CD4-positive, alpha-beta T cell (primary cell): ENCODE data around the gene PLCB1. TPM values are rescaled to one million over a fixed set of nuclear protein-coding genes. Genes with fewer than 3 reads are reported as not detected.

Experiments used
- ATAC-seq: fragments of 200-7000 bp; cut with Tn5 transposase; one replicate; pipeline ENCODE4 v1.10.0; 2022; ENCODE audit warnings: mild to moderate bottlenecking; ENCODE audit not compliant: poor library complexity
- CTCF ChIA-PET: fragments of 350-600 bp; sonication (Branson Sonifier 250); formaldehyde crosslinking; loops from one replicate; lab custom pipeline; 2021; ENCODE audit warnings: antibody characterized with exemption, inconsistent platforms; lab: Charles Lee
- POLR2A ChIA-PET: fragments of 350-600 bp; sonication (Branson Sonifier 250); formaldehyde crosslinking; loops from one replicate; lab custom pipeline; 2021; ENCODE audit warnings: antibody characterized with exemption, inconsistent platforms; lab: Charles Lee
- DNase-seq, 14 experiments: peaks; one replicate each; pipeline ENCODE4 v3.0.0-alpha.2; 2013 to 2020; ENCODE audit warnings: mixed read lengths in 2 of 14
- H3K27ac ChIP-seq, 2 donors: one replicate each; pipeline versions ENCODE4 v1.5.1 to v1.7.0; 2013; ENCODE audit warnings: low read length in 2 of 2, low read depth in 1 of 2, mild to moderate bottlenecking in 1 of 2
- H3K27me3 ChIP-seq, 2 experiments: 1 replicate in 1 of 2; 2 replicates in 1 of 2; pipeline versions ENCODE4 v1.6.1 to v1.7.0; 2013; ENCODE audit warnings: low read length in 2 of 2, control low read depth in 1 of 2, mild to moderate bottlenecking in 1 of 2, moderate library complexity in 1 of 2; ENCODE audit not compliant: insufficient read depth in 2 of 2, control insufficient read depth in 1 of 2
- H3K36me3 ChIP-seq: one replicate; pipeline ENCODE4 v1.6.1; 2013; ENCODE audit warnings: low read length, control low read depth; ENCODE audit not compliant: insufficient read depth
- H3K4me1 ChIP-seq: one replicate; pipeline ENCODE4 v1.6.1; 2013; ENCODE audit warnings: low read length, control low read depth; ENCODE audit not compliant: insufficient read depth
- H3K4me3 ChIP-seq: one replicate; pipeline ENCODE4 v1.5.1; 2013; ENCODE audit warnings: mild to moderate bottlenecking, low read length, moderate library complexity
- H3K9me3 ChIP-seq, 2 experiments: 1 replicate in 1 of 2; 2 replicates in 1 of 2; pipeline versions ENCODE4 v1.6.1 to v1.7.0; 2013; ENCODE audit warnings: low read length in 2 of 2, mild to moderate bottlenecking in 2 of 2, control low read depth in 1 of 2, moderate library complexity in 1 of 2; ENCODE audit not compliant: control insufficient read depth in 1 of 2, insufficient read depth in 1 of 2
- H3K27ac Mint-ChIP-seq: one replicate; pipeline ENCODE4 v1.8.0; 2020; ENCODE audit warnings: mixed read lengths
- H3K27me3 Mint-ChIP-seq: one replicate; pipeline ENCODE4 v1.8.0; 2021; ENCODE audit warnings: mixed read lengths
- H3K36me3 Mint-ChIP-seq: one replicate; pipeline ENCODE4 v1.8.0; 2021; ENCODE audit warnings: low read depth, mixed read lengths
- H3K4me1 Mint-ChIP-seq: one replicate; pipeline ENCODE4 v1.8.0; 2021; ENCODE audit warnings: low read depth, mixed read lengths
- H3K4me3 Mint-ChIP-seq: one replicate; pipeline ENCODE4 v1.8.0; 2020; ENCODE audit warnings: mild to moderate bottlenecking, mixed read lengths
- H3K9me3 Mint-ChIP-seq: one replicate; pipeline ENCODE4 v1.8.0; 2020; ENCODE audit warnings: mixed read lengths
- intact Hi-C, 2 experiments: fragments of 100-400 bp; cut with DNase I in 1 of 2; cut with micrococcal nuclease in 1 of 2; formaldehyde crosslinking; loops; one replicate each; pipeline versions ENCODE4 v1.15.1 to v1.9.0; 2023 to 2025; cut with DNase I, micrococcal nuclease
- total RNA-seq, 174 experiments: library from RNA in 2 of 174; stranded (reverse) in 2 of 174; gene quantifications; one replicate each; pipeline ENCODE4 v1.2.3 and lab custom pipeline; 2021 to 2026
- TF ChIP-seq, protein P1 (sequence below): fragments of 200-600 bp; IDR thresholded peaks from one replicate; pipeline ENCODE4 v1.8.0; 2022; ENCODE audit warnings: antibody characterized with exemption, mild to moderate bottlenecking

The PLCB1 gene
- total RNA-seq, 2 experiments from 2014 or later = 3.8 to 5.6 TPM

DNA sequence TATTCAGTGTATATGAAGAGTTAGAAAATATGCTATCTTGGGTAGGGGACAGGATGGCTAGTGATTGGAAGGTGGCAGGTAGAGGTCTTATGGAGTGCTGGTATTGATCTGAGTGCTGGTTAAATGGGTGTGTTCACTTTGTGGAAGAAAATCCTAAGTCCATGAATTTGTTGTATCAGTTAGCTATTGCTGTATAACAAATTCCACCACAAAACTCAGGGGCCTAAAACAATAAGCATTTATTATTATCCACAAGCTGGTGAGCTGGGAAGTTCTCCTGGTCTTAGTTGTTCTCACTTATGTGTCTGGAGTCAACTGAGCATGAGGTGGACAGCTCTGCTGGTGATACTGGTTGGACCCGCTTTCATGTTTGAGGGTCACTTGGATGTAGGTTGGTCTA is 724.6 kb downstream of the PLCB1 start:
- no peaks in the 10 kb centered on the region for H3K9me3 ChIP-seq
- intact Hi-C loops = no loop called here
- Mint-ChIP-seq H3K27me3 (no peaks in the 10 kb centered on the region), H3K36me3 (no peaks in the 10 kb centered on the region), H3K9me3 (no peaks in the 10 kb centered on the region), H3K4me3 (no peak overlapping the region), H3K4me1 (no peaks in the 10 kb centered on the region), H3K27ac (no peak overlapping the region)
- no peak overlapping the region for H3K27ac ChIP-seq
- CTCF ChIA-PET = no interaction called here
- ATAC-seq (no peak), DNase-seq (no peak)
- POLR2A ChIA-PET = no interaction called here
- no peaks in the 10 kb centered on the region for H3K36me3 ChIP-seq
- no peaks in the 10 kb centered on the region for H3K27me3 ChIP-seq
- H3K4me3 ChIP-seq = no peak overlapping the region
- no peaks in the 10 kb centered on the region for H3K4me1 ChIP-seq
- TF ChIP-seq, protein P1, sequence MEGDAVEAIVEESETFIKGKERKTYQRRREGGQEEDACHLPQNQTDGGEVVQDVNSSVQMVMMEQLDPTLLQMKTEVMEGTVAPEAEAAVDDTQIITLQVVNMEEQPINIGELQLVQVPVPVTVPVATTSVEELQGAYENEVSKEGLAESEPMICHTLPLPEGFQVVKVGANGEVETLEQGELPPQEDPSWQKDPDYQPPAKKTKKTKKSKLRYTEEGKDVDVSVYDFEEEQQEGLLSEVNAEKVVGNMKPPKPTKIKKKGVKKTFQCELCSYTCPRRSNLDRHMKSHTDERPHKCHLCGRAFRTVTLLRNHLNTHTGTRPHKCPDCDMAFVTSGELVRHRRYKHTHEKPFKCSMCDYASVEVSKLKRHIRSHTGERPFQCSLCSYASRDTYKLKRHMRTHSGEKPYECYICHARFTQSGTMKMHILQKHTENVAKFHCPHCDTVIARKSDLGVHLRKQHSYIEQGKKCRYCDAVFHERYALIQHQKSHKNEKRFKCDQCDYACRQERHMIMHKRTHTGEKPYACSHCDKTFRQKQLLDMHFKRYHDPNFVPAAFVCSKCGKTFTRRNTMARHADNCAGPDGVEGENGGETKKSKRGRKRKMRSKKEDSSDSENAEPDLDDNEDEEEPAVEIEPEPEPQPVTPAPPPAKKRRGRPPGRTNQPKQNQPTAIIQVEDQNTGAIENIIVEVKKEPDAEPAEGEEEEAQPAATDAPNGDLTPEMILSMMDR = no peak

DNA sequence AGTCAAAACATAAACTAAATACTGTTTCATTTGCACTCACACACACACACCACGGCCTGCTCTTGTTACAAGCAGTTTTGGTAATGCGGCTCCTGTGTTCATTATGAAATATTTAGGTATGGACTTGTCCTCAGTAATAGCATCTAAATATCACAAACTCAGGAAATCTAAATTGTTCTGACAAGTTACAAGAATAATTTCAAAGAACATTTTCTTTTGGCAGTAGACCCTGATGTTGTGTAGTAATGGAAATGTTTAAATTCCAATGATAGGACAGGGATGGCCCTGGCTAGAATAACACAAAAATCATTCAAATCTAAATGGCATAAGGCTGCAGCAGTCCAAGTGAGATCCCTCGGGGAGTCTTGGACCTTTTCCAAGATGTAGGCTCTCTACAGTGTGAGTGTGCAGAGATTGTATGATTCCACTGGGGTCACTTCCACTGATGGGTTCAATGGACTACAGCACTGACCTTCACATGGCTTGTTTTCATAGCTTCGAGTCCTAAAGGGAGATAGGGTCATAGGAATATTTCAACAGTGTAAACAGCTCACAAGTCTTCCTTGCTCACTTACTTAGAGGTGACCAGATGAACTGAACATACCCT is 726.2 kb downstream of the PLCB1 start:
- intact Hi-C loops = no loop called here
- Histone ChIP-seq H3K27me3 (no peaks in the 10 kb centered on the region), H3K9me3 (no peaks in the 10 kb centered on the region), H3K27ac (no peak overlapping the region), H3K4me1 (no peaks in the 10 kb centered on the region), H3K36me3 (no peaks in the 10 kb centered on the region), H3K4me3 (no peak overlapping the region)
- POLR2A ChIA-PET = no interaction called here
- CTCF ChIA-PET = no interaction called here
- DNase-seq (no peak), ATAC-seq (no peak)
- H3K4me1 Mint-ChIP-seq = no peaks in the 10 kb centered on the region
- no peak overlapping the region for H3K4me3 Mint-ChIP-seq
- H3K27ac Mint-ChIP-seq = no peak overlapping the region
- no peaks in the 10 kb centered on the region for H3K27me3 Mint-ChIP-seq
- no peaks in the 10 kb centered on the region for H3K9me3 Mint-ChIP-seq
- H3K36me3 Mint-ChIP-seq = no peaks in the 10 kb centered on the region
- TF ChIP-seq, protein P1 = no peak

DNA sequence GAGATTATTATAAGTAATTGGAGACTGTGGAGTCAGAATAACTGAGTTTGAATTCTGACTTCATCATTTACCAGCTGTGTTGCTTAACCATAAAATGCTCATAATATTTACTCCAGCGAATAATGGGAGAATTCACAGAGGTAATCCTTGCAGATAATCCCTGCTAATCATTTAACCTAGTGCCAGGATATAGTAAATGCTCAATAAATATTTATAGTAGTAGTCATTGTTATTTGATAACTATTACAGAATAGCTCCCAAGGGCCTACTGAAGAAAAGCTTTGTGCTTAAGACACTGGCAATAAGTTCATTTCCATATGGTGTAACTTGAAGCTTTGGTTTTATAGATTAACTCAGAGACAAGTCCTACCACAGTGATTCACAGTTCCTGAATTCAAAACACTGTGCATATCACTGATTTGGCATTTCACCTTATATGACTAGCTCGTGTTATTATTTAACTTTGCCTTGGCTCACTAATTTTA is 728.0 kb downstream of the PLCB1 start:
- CTCF ChIA-PET = no interaction called here
- H3K27me3 ChIP-seq = no peaks in the 10 kb centered on the region
- H3K27ac Mint-ChIP-seq = no peak overlapping the region
- no peak overlapping the region for H3K4me3 Mint-ChIP-seq
- ATAC-seq = no peak
- no peak overlapping the region for H3K27ac ChIP-seq
- DNase-seq = no peak
- TF ChIP-seq, protein P1 = no peak
- H3K36me3 ChIP-seq = no peaks in the 10 kb centered on the region
- no peaks in the 10 kb centered on the region for H3K4me1 Mint-ChIP-seq
- intact Hi-C loops = no loop called here
- no peak overlapping the region for H3K4me3 ChIP-seq
- H3K9me3 ChIP-seq = no peaks in the 10 kb centered on the region
- H3K36me3 Mint-ChIP-seq = no peaks in the 10 kb centered on the region
- no peaks in the 10 kb centered on the region for H3K9me3 Mint-ChIP-seq
- POLR2A ChIA-PET = no interaction called here
- no peaks in the 10 kb centered on the region for H3K4me1 ChIP-seq
- no peaks in the 10 kb centered on the region for H3K27me3 Mint-ChIP-seq
